Left forelimb (tissue), 1 donor: ENCODE measurements around the gene GOLGA8R.
"Not testable (repeated sequence)": the region's sequence is repeated elsewhere in the genome, so short reads cannot be mapped to it uniquely, and the experiment has no call there.

Experiments
- DNase-seq: peaks from one replicate; pipeline ENCODE4 v3.0.0-alpha.2; 2018; ENCODE audit warnings: low spot score

GOLGA8R gene, protein sequence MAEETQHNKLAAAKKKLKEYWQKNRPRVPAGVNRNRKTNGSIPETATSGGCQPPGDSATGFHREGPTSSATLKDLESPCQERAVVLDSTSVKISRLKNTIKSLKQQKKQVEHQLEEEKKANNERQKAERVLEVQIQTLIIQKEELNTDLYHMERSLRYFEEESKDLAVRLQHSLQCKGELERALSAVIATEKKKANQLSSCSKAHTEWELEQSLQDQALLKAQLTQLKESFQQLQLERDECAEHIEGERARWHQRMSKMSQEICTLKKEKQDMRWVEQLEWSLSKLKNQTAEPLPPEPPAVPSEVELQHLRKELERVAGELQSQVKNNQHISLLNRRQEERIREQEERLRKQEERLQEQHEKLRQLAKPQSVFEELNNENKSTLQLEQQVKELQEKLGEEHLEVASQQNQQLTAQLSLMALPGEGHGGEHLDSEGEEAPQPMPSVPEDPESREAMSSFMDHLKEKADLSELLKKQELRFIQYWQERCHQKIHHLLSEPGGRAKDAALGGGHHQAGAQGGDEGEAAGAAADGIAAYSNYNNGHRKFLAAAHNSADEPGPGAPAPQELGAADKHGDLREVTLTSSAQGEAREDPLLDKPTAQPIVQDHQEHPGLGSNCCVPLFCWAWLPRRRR

DNA sequence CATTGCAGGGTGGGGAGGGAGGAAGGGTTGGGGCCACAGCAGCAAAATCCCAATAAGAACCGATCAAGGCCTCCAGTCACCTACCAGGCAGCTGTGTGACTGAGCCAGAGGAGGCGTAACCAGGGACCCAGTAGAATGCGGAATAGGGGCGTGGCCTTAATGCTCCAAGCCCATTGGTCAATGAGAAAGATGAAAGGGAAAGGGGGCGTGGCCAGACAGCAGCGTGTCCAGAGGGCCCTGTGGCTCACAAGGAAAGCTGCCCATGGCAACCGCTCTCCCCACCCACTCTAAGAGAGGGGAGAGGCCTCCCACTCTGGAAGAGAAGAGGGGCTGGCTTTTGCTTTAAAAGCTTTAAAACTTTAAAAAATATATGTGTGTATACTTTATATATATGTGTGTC lies at the start of gene GOLGA8R:
Gene GOLGA8R (minus strand): TSS at position 101 of the 400 bp plus-strand sequence. CDS start 98 bp downstream, at position 3.
- not testable (repeated sequence) for DNase-seq

DNA sequence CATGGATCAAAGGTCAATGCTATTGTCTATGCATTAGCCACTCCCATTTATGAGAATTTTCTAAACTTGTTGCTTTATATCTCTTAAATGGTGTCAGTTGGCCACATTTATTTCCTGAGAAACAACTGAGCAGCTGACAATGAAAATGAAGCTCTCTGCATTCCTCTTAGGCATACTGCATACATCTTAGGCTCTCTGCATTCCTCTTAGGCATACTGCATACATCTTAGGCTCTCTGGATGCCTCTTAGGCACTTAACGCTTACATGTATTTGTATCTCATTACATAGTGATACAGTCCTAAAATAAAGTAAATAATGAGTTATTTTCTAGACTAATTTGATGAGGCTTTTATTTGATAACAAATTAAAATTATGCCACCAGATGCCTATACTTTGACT lies 49.8 kb upstream of the GOLGA8R start:
- not testable (repeated sequence) for DNase-seq

DNA sequence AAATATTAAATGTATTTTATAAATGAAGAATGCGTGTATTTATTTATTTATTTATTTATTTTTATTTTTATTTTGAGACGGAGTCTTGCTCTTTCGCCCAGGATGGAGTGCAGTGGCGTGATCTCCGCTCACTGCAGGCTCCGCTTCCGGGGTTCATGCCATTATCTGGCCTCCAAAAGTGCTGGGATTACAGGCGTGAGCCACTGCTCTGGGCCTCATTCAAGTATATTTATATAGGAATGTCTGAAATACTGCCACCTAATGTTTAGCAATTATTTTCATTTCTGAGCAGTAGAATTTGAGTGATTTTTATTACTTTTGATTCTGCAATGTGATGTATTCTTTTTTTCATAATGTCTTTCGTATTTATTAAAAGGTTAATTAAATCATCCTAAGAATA lies 48.1 kb upstream of the GOLGA8R start:
- DNase-seq: not testable (repeated sequence)

DNA sequence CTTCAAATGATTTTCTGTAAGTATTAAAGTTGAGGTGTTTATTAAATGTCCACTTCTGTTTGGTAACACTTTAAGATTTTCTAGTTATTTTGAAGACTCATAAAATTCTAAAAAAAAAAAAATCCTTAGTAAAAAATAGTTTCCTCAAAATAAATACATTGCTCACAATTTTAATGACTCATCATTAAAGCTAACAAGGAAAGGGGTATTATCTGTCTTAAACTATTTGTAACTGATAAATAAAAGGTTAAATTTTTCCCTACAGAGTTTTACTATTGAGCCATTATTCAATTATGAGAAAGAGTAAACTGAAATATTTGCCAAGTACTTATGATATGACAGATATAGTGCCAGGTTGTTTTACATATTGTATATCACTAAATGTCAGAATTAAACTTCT lies 38.6 kb upstream of the GOLGA8R start:
- not testable (repeated sequence) for DNase-seq

DNA sequence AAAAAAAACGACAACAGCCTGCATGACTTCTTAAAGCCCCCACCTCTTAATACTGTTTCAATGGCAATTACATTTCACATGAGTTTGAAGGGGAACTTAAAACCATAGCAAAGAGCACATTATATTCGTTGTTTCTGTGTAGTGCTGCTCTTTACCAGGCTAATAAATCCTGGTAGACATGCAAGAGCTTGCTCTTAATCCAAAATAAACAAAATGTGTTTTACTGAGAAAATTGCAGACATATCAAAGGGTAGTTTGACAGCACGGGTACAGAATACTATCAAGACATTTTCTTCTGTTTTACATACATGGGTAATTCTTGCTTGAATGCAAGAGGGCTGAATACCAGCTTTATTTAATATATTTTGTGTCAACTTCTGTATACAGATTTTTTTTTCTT lies 24.3 kb upstream of the GOLGA8R start:
- DNase-seq: not testable (repeated sequence)

DNA sequence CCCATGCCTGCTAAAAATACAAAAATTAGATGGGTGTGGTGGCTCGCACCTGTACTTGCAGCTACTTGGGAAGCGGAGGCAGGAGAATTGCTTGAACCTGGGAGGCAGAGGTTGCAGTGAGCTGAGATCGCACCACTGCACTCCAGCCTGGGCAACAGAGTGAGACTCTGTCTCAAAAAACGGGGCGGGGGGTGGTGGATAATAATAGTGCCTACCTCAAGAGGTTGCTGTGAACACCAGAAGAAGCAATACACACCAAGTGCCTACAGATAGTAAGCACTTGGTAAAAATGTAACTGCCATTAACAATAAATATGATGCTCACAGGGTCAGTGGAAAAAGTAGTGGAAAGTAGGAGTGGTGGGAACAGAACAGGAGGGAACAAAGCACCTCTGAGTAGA lies 21.8 kb upstream of the GOLGA8R start:
- not testable (repeated sequence) for DNase-seq

DNA sequence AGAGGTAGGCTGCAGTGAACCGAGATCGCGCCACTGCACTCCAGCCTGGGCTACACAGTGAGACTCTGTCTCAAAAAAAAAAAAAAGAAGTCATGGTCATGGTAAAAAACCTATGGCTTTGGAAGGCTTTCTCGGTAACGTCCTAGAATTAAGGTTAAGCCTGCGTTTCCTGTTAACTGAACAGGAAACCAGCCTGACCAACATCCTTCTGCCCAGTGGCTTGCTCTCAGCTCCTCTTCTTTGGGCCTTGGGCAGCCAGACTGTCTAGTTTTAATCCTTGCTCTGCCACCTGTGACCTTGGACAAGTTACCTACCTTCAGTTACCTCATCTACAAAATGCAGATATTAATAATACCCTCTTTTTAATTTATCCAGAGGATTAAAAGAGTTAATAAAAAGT lies 6.7 kb upstream of the GOLGA8R start:
- not testable (repeated sequence) for DNase-seq

DNA sequence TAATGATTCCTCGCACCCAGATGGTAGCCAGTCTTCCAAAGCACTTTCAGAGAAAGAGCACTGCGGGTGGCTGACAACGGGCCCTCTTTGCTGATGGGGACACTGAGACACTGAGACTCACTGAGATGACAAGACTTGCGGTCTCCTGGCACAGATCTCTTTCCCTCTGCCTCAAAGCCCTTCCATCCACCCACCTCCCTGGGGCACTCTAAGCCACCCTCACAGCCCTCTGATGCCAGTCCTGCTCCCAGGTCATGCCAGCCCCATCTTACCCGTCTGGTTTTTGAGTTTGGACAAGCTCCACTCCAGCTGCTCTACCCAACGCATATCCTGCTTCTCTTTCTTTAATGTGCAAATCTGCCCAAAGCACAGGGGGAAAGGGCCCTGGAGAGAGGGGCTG lies 6.4 kb downstream of the GOLGA8R start:
- DNase-seq: not testable (repeated sequence)

DNA sequence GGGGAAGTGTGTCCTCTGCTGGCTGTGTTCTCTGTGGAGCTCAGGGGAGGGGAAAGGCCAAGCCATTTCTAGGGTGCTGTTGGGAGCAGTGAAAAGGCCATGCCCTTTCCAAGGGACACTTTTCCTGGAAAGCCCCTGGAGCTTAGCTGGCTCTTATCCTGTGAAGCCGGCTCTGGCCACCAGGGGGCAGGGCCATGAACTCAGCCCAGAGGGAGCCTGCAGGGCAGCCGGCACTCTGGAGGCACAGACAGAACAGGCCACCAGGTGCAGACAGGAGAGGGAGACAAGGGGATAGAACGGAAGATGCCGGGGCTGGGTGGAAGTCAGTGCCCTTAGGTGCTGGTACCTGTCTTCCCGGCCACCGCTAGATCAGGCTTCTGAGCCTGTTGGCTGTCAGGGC lies 15.1 kb downstream of the GOLGA8R start:
- DNase-seq: not testable (repeated sequence)

DNA sequence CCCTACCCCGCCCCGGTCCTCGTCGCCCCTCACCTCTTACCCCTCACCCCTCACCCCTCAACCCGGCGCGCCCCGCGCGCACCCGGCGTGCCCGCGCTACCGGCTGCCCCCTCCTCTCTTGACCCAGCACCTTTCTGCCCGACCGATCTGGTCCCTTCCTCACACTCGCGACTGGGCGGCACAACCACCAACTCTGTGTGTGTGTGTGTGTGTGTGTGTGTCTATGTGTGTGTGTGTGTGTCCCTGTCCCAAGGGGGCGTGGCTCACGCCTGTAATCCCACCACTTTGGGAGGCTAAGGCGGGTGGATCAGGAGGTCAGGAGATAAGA lies 20.4 kb downstream of the GOLGA8R start:
- not testable (repeated sequence) for DNase-seq

DNA sequence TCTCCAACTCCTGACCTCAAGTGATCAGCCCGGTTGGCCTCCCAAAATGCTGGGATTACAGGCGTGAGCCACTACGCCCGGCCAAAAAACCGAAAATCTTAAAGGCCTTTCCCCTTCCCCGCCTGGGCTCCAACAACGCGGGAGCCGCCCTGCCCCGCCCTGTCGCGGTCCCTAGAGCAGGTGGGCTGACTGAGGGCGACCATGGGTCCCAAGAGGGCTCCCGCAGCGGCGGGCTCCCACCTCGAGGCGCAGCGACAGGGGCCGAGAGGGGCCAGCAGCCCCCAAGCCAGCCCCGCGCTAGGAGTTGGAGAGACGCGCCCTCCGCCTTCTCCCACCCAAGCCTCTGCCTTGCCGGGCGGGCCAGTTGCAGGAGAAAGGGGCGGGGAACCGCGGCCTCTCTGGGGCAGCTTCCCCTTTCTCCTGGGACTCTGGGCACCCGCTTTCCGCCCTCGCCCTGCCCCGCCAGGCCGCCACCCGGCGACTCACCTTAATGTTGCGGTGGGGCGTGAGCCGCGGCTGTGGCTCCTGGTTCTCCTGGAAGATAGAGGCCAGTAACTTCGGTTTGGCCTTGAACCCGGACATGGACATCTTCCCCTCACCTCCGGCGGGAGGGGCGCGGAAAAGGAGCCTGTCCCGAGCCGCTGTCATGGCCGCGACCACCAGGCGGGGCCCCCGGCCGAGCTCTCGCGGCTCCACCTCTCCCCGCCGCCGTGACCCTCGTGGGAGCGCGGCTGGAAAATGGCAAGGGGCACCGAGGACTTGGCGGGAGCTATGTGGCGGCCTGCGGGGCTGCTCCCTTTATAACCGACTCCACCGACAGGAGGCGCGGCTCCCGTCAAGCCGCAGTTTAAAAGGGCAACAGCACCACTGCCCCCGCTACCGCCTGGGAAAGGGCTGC lies 21.0 kb downstream of the GOLGA8R start, which contains the start of gene CHRFAM7A:
Gene CHRFAM7A (minus strand): TSS at position 775 of the 898 bp plus-strand sequence. CDS start 10,189 bp downstream, outside the sequence.
- DNase-seq: not testable (repeated sequence)

DNA sequence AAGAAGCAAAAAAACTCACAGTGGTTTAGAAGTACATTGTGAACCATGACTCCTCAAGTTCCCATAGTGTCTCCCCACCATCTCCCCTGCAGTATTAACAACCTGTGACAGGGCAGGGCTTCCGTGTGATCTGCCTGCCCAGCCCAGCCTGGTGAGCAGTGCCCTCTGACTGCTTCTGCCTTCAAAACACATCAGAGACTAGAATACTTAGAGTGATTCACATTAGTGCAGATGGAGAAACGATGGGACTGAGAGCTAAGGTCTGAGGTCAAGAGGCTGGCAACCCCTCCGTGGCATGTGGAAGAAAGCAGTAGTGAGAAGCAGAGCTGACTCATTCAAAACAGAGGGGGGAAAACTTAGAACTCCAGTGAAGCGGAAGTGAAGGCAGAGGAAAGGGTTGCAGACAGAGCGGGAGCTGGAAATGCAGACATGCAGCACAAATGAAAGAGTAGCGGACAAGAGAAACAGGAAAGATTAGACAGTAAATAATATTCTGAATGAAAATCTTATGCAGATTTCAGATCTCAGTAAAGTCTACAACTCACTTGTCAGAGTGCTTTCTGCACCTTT lies 27.7 kb downstream of the GOLGA8R start:
- DNase-seq: not testable (repeated sequence)

DNA sequence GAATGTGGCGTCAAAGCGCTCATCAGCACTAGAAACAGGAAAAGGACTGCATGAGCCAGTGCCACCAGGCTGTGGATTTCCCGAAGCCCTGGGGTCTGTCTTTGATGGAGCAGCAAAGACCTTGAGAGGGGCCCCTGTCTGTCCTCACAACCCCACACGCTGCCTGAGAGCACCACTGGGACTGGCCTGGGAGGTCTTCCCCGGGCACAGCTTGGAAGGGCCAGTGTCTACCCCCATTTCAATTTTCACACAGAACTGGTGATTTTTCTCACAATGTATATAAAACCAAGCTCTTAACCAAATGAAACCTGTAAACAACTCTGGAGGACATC lies 37.0 kb downstream of the GOLGA8R start:
- DNase-seq: not testable (repeated sequence)

DNA sequence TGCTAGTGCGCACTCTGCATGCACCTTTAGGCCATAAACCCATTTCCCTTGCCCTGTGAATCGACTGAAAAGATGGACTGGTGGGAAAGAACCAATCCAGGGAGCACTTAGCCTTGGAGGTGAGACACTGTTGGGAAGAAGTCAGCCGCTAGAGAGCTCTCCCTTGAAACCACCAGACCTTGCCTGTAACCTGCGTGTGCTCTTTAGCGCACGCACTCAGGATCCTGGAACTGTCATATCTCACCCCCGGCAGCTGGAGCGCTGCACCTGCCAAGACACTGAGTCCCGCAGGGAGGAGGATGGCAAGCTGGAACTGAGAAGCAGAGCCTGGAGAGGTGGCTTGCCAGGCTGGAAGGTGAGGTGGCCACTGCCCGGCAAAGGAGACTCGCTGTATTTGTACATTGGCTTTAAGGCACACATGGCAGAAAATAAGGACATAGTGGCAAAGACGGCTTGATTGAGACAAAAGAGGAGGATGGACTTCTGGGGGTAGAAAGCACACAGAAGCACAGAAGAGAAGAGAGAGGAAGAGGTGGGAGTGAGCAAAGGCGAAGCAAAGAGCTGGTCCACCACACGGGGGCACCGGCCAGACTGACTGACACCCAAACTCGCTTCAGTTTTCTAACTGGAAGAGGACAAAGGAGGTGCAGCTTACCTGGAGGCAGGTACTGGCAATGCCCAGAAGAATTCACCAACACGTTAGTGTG lies 37.5 kb downstream of the GOLGA8R start:
- DNase-seq: not testable (repeated sequence)

DNA sequence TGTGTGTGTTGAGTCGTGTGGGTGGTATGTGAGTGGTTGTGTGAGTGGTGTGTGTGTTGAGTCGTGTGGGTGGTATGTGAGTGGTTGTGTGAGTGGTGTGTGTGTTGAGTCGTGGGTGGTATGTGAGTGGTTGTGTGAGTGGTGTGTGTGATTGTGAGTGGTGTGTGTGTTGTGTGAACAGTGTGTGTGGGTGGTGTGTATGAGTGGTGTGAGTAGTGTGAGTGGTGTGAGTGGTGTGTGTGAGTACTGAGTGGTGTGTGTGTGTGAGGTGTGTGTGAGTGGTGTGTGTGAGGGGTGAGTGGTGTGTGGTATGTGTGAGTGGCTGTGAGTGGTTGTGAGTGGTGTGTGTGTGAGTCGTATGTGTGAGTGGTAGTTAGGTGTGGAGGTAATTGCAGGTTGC lies 38.2 kb downstream of the GOLGA8R start:
- peak; percentile 22 for DNase-seq

DNA sequence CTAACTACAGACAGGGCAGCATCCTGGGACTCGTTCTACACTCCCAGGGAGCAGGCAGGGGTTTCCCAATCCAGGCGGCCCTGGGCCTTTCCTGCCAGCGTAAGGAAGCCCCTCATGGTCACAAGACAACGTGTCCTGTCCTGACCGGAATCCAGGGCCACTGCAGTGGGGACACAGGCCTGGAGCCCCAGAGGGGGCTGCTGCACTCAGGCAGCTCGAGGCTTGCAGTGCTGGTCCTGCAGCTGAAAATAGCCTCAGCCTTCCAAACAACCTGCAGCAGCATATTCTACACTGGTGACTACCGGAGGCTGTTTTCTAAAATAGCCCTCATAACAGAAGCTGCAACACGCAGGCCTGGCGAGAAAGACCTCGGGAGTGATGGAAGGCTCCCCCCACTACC lies 39.2 kb downstream of the GOLGA8R start:
- not testable (repeated sequence) for DNase-seq

DNA sequence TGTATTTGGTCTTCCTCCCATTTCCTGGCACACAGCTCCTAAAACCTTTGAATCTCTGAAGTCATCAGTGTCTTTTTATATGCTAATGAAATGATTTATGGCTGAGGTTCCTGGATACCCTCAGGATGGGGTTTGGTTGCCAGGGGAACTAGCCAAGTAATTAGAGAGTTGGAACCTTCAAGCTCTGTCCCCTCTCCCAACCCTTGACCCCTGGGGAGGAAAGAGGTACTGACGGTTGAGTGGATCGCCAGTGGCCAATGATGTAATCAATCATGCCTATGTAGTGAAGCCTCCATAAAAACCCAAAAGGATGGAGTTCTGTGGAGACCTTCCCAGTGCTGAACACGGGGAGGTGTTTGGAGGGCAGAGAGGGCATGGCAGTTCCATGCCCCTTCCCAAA lies 45.8 kb downstream of the GOLGA8R start:
- not testable (repeated sequence) for DNase-seq

DNA sequence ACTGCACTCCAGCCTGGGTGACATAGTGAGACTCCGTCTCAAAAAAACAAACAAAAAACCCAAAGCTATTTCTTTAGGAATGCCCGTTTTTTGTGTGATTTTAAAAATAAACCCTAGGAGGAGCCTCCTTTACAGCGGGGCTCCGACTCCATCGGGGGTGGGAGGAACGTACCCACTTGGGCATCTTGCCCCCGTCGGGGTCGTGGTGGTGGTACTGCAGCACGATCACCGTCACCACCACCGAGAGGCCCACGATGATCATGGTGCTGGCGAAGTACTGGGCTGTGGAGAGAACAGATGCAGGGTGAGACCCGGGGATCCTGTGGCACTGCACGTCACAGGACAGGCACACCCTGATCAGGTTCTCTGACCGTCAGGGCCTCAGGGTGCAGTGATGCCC lies 46.8 kb downstream of the GOLGA8R start:
- not testable (repeated sequence) for DNase-seq

DNA sequence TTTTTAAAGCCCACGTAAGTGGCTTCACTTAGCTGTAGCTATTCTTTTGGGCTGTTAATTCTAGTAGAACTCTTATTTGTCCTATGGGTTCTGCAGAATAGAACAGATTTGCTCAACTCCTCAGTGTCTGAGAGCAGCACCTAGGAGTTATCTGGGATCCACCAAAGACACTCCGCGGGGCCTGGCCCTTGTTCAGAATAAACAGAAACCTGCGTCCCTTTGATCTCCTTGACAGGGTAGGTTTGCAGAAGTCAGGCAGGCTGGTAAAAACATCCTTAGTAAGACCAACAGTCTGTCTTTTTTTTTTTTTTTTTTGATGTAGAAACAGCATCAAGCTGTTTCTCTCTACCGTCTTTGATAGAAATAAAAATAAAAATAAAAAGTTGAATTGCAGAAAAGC lies 52.7 kb downstream of the GOLGA8R start:
- not testable (repeated sequence) for DNase-seq

DNA sequence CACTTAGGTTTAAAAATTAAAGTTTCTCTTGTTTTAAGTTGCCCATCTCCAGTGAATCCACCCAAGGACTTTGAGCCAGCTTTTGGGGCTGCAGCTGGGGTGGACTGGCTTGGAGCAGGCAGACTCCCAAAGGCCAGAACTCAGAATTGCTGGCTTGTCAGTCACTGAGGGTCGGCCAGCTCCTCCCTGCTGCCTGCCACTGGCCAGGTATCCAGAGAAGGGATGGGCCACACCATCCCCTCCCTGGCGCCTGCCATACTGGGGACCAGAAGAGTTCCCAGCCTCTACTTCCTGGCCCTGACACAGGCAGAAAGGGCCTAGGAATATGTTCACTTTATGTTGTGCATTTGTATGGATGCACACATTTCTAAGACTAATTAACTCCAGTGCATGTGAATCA lies 53.1 kb downstream of the GOLGA8R start:
- DNase-seq: not testable (repeated sequence)

DNA sequence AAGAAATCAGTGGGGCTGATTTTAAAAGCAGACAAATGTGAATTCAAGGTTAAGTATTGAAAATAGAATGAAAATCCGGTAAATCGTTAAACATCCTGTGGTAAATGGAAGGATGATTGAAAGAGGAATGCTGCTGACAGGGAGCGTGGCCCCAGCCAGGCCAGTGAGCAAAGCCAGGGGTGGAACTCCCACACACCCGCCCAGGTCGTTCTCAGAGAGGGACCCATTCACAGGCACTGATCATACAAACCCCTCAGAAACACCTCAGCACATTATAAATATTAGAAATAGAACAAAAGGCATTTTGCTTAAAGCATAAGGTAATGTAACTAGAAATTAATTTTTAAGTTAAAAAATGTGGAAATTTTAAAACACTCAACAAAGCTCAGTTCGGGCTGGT lies 59.0 kb downstream of the GOLGA8R start:
- not testable (repeated sequence) for DNase-seq
